GM12873 (cell line): ENCODE results near the gene PRDM15.

Experiments used
- CTCF ChIP-seq: IDR thresholded peaks from 2 replicates; pipeline ENCODE4 v1.5.1; 2012; ENCODE audit warnings: low read depth, mild to moderate bottlenecking, moderate library complexity, low read length, control low read depth; ENCODE audit not compliant: insufficient read depth; ENCODE audit errors: missing control alignments

PRDM15 gene

GRCh38 chr21:41834926-41835663 lies 44.0 kb downstream of the PRDM15 start:
- no peak for TF ChIP-seq CTCF

GRCh38 chr21:41834252-41834925 lies 44.8 kb downstream of the PRDM15 start:
- no peak for TF ChIP-seq CTCF

GRCh38 chr21:41833497-41834115 lies 45.5 kb downstream of the PRDM15 start:
- TF ChIP-seq CTCF, result no peak

- TF ChIP-seq CTCF, result peak; percentile 24
These were observed 46.3 kb downstream of the PRDM15 start for GRCh38 chr21:41832596-41833496.

- TF ChIP-seq CTCF, result no peak
These were observed 47.1 kb downstream of the PRDM15 start for GRCh38 chr21:41831866-41832595.

GRCh38 chr21:41831453-41831831 lies 47.7 kb downstream of the PRDM15 start:
- no peak for TF ChIP-seq CTCF
